GM21576 (cell line): Measurements from ENCODE around the gene CYTH2.
"Not testable (repeated sequence)": the region's sequence is repeated elsewhere in the genome, so short reads cannot be mapped to it uniquely, and the experiment has no call there.

Experiments used
- ATAC-seq: cut with Tn5 transposase; IDR thresholded peaks from one replicate; pipeline ENCODE4 v1.9.1; 2021; ENCODE audit warnings: mild to moderate bottlenecking, moderate library complexity; ENCODE audit not compliant: unreplicated experiment

The CYTH2 gene

GRCh38 chr19:48476176-48476575 is 7.0 kb downstream of the CYTH2 start:
- no peak for ATAC-seq

- ATAC-seq, result no peak
These were observed 8.0 kb downstream of the CYTH2 start for GRCh38 chr19:48477067-48477685.

GRCh38 chr19:48477698-48478338 is 8.6 kb downstream of the CYTH2 start:
- ATAC-seq, result no peak

GRCh38 chr19:48478339-48479256 is 9.4 kb downstream of the CYTH2 start:
- no peak for ATAC-seq

GRCh38 chr19:48479686-48480085 is 10.5 kb downstream of the CYTH2 start:
- ATAC-seq, result no peak

GRCh38 chr19:48480183-48480557 is 11.0 kb downstream of the CYTH2 start:
- no peak for ATAC-seq

- ATAC-seq, result no peak
These were observed 11.7 kb downstream of the CYTH2 start for GRCh38 chr19:48480558-48481500.

GRCh38 chr19:48481846-48482639 is 12.9 kb downstream of the CYTH2 start:
- no peak for ATAC-seq

GRCh38 chr19:48483301-48483700 is 14.1 kb downstream of the CYTH2 start:
- no peak for ATAC-seq

GRCh38 chr19:48484247-48484893 is 15.2 kb downstream of the CYTH2 start:
- no peak for ATAC-seq

- no peak for ATAC-seq
These were observed 15.9 kb downstream of the CYTH2 start for GRCh38 chr19:48484931-48485612.

GRCh38 chr19:48486706-48487105 is 17.5 kb downstream of the CYTH2 start:
- ATAC-seq, result not testable (repeated sequence)

GRCh38 chr19:48487544-48487943 is 18.4 kb downstream of the CYTH2 start:
- no peak for ATAC-seq

GRCh38 chr19:48487948-48488347 is 18.8 kb downstream of the CYTH2 start:
- no peak for ATAC-seq

- not testable (repeated sequence) for ATAC-seq
These were observed 19.3 kb downstream of the CYTH2 start for GRCh38 chr19:48488478-48488877.

GRCh38 chr19:48489608-48490216 is 20.5 kb downstream of the CYTH2 start:
- ATAC-seq, result peak; percentile 25

- no peak for ATAC-seq
These were observed 22.0 kb downstream of the CYTH2 start for GRCh38 chr19:48490981-48491792.

- ATAC-seq, result no peak
These were observed 22.6 kb downstream of the CYTH2 start for GRCh38 chr19:48491793-48492123.
